Neural cell (in vitro differentiated cells): ENCODE results near the gene ELMO1. TPM values are rescaled to one million over a fixed set of nuclear protein-coding genes. Genes with fewer than 3 reads are reported as not detected.

ENCODE experiments used
- H2AFZ ChIP-seq: fragments of 200-600, 300-800 bp; sonication (generic), shearing (Covaris generic); 2 replicates; pipeline ENCODE4 v1.6.0; 2014; ENCODE audit warnings: low read depth, mild to moderate bottlenecking, antibody characterized with exemption, low read length, moderate library complexity
- H3F3A ChIP-seq: fragments of 200-600 bp; shearing (Covaris generic); 2 replicates; pipeline ENCODE4 v1.6.1; 2016; ENCODE audit warnings: mild to moderate bottlenecking, moderate library complexity, mixed read lengths, antibody characterized with exemption, low read length; ENCODE audit not compliant: insufficient read depth, poor library complexity, severe bottlenecking
- H3K27ac ChIP-seq: fragments of 200-600, 300-800 bp; sonication (generic), shearing (Covaris generic); 2 replicates; pipeline ENCODE4 v1.5.1; 2014; ENCODE audit warnings: mild to moderate bottlenecking, low read length, moderate library complexity
- H3K27me3 ChIP-seq: fragments of 300-800, 200-600 bp; sonication (generic), shearing (Covaris generic); 2 replicates; pipeline ENCODE4 v1.6.0; 2014; ENCODE audit warnings: mild to moderate bottlenecking, low read depth, low read length, moderate library complexity; ENCODE audit not compliant: insufficient read depth
- H3K36me3 ChIP-seq: fragments of 300-800, 200-600 bp; sonication (generic), shearing (Covaris generic); 2 replicates; pipeline ENCODE4 v1.5.1; 2014; ENCODE audit warnings: mild to moderate bottlenecking, antibody characterized with exemption, low read length, moderate library complexity; ENCODE audit not compliant: insufficient read depth
- H3K4me2 ChIP-seq: fragments of 300-800, 200-600 bp; sonication (generic), shearing (Covaris generic); 2 replicates; pipeline ENCODE4 v1.6.0; 2014; ENCODE audit warnings: mild to moderate bottlenecking, low read length
- H3K4me3 ChIP-seq: fragments of 300-800, 200-600 bp; sonication (generic), shearing (Covaris generic); 2 replicates; pipeline ENCODE4 v1.5.1; 2014; ENCODE audit warnings: mild to moderate bottlenecking, low read length, moderate library complexity
- H3K79me2 ChIP-seq: fragments of 200-600 bp; shearing (Covaris generic); replicated peaks from 2 replicates; pipeline ENCODE4 v1.6.0; 2014; ENCODE audit warnings: mild to moderate bottlenecking, low read length, moderate library complexity; ENCODE audit not compliant: insufficient read depth
- H3K9ac ChIP-seq: fragments of 300-800, 200-600 bp; sonication (generic), shearing (Covaris generic); 2 replicates; pipeline ENCODE4 v1.6.1; 2016; ENCODE audit warnings: mild to moderate bottlenecking, low read length, mixed read lengths
- H3K9me2 ChIP-seq: fragments of 200-600 bp; shearing (Covaris generic); 2 replicates; pipeline ENCODE4 v1.6.1; 2016; ENCODE audit warnings: mild to moderate bottlenecking, low read length, mixed read lengths; ENCODE audit not compliant: insufficient read depth
- H3K9me3 ChIP-seq: fragments of 200-600, 300-800 bp; sonication (generic), shearing (Covaris generic); 2 replicates; pipeline ENCODE4 v1.6.1; 2016; ENCODE audit warnings: mild to moderate bottlenecking, mixed run types, low read length, moderate library complexity, mixed read lengths
- H4K20me1 ChIP-seq: fragments of 200-600 bp; shearing (Covaris generic); 2 replicates; pipeline ENCODE4 v1.6.1; 2016; ENCODE audit warnings: mild to moderate bottlenecking, mixed run types; ENCODE audit not compliant: insufficient read depth
- CTCF ChIP-seq: fragments of 450-650 bp; IDR thresholded peaks from 2 replicates; pipeline ENCODE4 v1.5.1; 2014; ENCODE audit warnings: antibody characterized with exemption, mild to moderate bottlenecking, moderate library complexity; ENCODE audit not compliant: poor library complexity, severe bottlenecking
- EP300 ChIP-seq: fragments of 450-650 bp; conservative IDR thresholded peaks from 2 replicates; pipeline ENCODE4 v1.6.1; 2014; ENCODE audit warnings: antibody characterized with exemption, mild to moderate bottlenecking, moderate library complexity; ENCODE audit not compliant: poor library complexity, severe bottlenecking
- EZH2 ChIP-seq: fragments of 200-600, 300-800 bp; shearing (Covaris generic), sonication (generic); IDR thresholded peaks from 2 replicates; pipeline ENCODE4 v1.6.1; 2014; ENCODE audit warnings: antibody characterized with exemption, low read length, borderline replicate concordance, mild to moderate bottlenecking; ENCODE audit not compliant: insufficient read depth, poor library complexity, severe bottlenecking
- MXI1 ChIP-seq: fragments of 450-650 bp; conservative IDR thresholded peaks from 2 replicates; pipeline ENCODE4 v1.6.1; 2014; ENCODE audit warnings: antibody characterized with exemption, mild to moderate bottlenecking; ENCODE audit not compliant: poor library complexity, severe bottlenecking
- POLR2AphosphoS5 ChIP-seq: IDR thresholded peaks from 2 replicates; pipeline ENCODE4 v1.6.1; 2012
- RAD21 ChIP-seq: fragments of 450-650 bp; conservative IDR thresholded peaks from 2 replicates; pipeline ENCODE4 v1.6.1; 2014; ENCODE audit warnings: antibody characterized with exemption, mild to moderate bottlenecking, moderate library complexity
- SMC3 ChIP-seq: fragments of 450-650 bp; conservative IDR thresholded peaks from 2 replicates; pipeline ENCODE4 v1.6.1; 2014; ENCODE audit warnings: antibody characterized with exemption, mild to moderate bottlenecking, moderate library complexity; ENCODE audit not compliant: poor library complexity
- polyA plus RNA-seq: library from polyadenylated mRNA; depleted of rRNA; stranded (reverse); fragments of >200 nt; gene quantifications from 2 replicates; pipeline ENCODE4 v1.2.3, GENCODE V29; 2014
- TF ChIP-seq, protein P1 (sequence below): IDR thresholded peaks from 2 replicates; pipeline ENCODE4 v1.6.1; 2012; ENCODE audit warnings: borderline replicate concordance

The ELMO1 gene
- polyA plus RNA-seq, 1 donor from 2014 or later, result 12.2 TPM

- Histone ChIP-seq H2AFZ (no peak overlapping the region), H3K79me2 (no peaks in the 10 kb centered on the region), H3K27ac (no peak overlapping the region), H3K9ac (no peak overlapping the region), H3K9me3 (no peaks in the 10 kb centered on the region), H3K4me2 (no peak overlapping the region), H3K4me3 (no peak overlapping the region), H3K9me2 (no peaks in the 10 kb centered on the region), H3F3A (no peaks in the 10 kb centered on the region), H4K20me1 (no peaks in the 10 kb centered on the region), H3K36me3 (no peaks in the 10 kb centered on the region), H3K27me3 (no peaks in the 10 kb centered on the region)
- TF ChIP-seq EP300 (no peak), EZH2 (no peak), RAD21 (no peak), CTCF (no peak), MXI1 (no peak), POLR2AphosphoS5 (no peak), SMC3 (no peak)
- TF ChIP-seq, protein P1, sequence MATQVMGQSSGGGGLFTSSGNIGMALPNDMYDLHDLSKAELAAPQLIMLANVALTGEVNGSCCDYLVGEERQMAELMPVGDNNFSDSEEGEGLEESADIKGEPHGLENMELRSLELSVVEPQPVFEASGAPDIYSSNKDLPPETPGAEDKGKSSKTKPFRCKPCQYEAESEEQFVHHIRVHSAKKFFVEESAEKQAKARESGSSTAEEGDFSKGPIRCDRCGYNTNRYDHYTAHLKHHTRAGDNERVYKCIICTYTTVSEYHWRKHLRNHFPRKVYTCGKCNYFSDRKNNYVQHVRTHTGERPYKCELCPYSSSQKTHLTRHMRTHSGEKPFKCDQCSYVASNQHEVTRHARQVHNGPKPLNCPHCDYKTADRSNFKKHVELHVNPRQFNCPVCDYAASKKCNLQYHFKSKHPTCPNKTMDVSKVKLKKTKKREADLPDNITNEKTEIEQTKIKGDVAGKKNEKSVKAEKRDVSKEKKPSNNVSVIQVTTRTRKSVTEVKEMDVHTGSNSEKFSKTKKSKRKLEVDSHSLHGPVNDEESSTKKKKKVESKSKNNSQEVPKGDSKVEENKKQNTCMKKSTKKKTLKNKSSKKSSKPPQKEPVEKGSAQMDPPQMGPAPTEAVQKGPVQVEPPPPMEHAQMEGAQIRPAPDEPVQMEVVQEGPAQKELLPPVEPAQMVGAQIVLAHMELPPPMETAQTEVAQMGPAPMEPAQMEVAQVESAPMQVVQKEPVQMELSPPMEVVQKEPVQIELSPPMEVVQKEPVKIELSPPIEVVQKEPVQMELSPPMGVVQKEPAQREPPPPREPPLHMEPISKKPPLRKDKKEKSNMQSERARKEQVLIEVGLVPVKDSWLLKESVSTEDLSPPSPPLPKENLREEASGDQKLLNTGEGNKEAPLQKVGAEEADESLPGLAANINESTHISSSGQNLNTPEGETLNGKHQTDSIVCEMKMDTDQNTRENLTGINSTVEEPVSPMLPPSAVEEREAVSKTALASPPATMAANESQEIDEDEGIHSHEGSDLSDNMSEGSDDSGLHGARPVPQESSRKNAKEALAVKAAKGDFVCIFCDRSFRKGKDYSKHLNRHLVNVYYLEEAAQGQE, result no peak
These were observed 538.3 kb downstream of the ELMO1 start for GRCh38 chr7:36910401-36910800.

GRCh38 chr7:36906956-36907635 is 541.6 kb downstream of the ELMO1 start:
- no peak overlapping the region for H3K4me2 ChIP-seq
- no peak overlapping the region for H3K27ac ChIP-seq
- no peaks in the 10 kb centered on the region for H3F3A ChIP-seq
- no peak overlapping the region for H3K9ac ChIP-seq
- no peaks in the 10 kb centered on the region for H3K9me3 ChIP-seq
- no peaks in the 10 kb centered on the region for H3K79me2 ChIP-seq
- TF ChIP-seq EP300 (no peak), MXI1 (no peak), CTCF (no peak)
- TF ChIP-seq, protein P1, result no peak
- no peak overlapping the region for H2AFZ ChIP-seq
- H3K4me3 ChIP-seq, result no peak overlapping the region
- no peaks in the 10 kb centered on the region for H3K36me3 ChIP-seq
- H3K9me2 ChIP-seq, result no peaks in the 10 kb centered on the region
- no peaks in the 10 kb centered on the region for H4K20me1 ChIP-seq
- H3K27me3 ChIP-seq, result no peaks in the 10 kb centered on the region
